OCI-LY1 (cell line): ENCODE measurements around the gene CDC42BPB.

ENCODE experiments used
- H2AFZ ChIP-seq: fragments of 200-600 bp; sonication (generic), shearing (Covaris generic); 2 replicates; pipeline ENCODE4 v1.6.0; 2014; ENCODE audit warnings: antibody characterized with exemption, mild to moderate bottlenecking, low read length
- H3F3A ChIP-seq: fragments of 200-600 bp; sonication (generic), shearing (Covaris generic); 2 replicates; pipeline ENCODE4 v1.6.0; 2014; ENCODE audit warnings: mild to moderate bottlenecking, antibody characterized with exemption, low read length, moderate library complexity; ENCODE audit not compliant: insufficient read depth
- H3K27ac ChIP-seq: fragments of 200-600 bp; sonication (generic); 2 replicates; pipeline ENCODE4 v1.5.1; 2014; ENCODE audit warnings: low read length, mixed run types, mild to moderate bottlenecking, low read depth; ENCODE audit not compliant: poor library complexity, severe bottlenecking
- H3K27me3 ChIP-seq: fragments of 200-600 bp; sonication (generic); 2 replicates; pipeline ENCODE4 v1.6.0; 2014; ENCODE audit warnings: antibody characterized with exemption, mild to moderate bottlenecking, low read length, moderate library complexity; ENCODE audit not compliant: insufficient read depth
- H3K36me3 ChIP-seq: fragments of 200-600 bp; sonication (generic); 2 replicates; pipeline ENCODE4 v1.6.1; 2014; ENCODE audit warnings: mild to moderate bottlenecking, antibody characterized with exemption, low read length, moderate library complexity, mixed read lengths; ENCODE audit not compliant: insufficient read depth
- H3K4me1 ChIP-seq: fragments of 200-600 bp; sonication (generic); 2 replicates; pipeline ENCODE4 v1.5.1; 2014; ENCODE audit warnings: mild to moderate bottlenecking, low read length, moderate library complexity; ENCODE audit not compliant: insufficient read depth, severe bottlenecking
- H3K4me2 ChIP-seq: fragments of 200-600 bp; sonication (generic), shearing (Covaris generic); 2 replicates; pipeline ENCODE4 v1.6.1; 2014; ENCODE audit warnings: low read length
- H3K4me3 ChIP-seq: fragments of 200-600 bp; sonication (generic); 2 replicates; pipeline ENCODE4 v1.5.1; 2014; ENCODE audit warnings: low read length, low read depth, mild to moderate bottlenecking, mixed read lengths; ENCODE audit not compliant: poor library complexity, severe bottlenecking
- H3K79me2 ChIP-seq: fragments of 200-600 bp; shearing (Covaris generic); 2 replicates; pipeline ENCODE4 v1.6.1; 2016; ENCODE audit warnings: mixed run types, low read length, mixed read lengths; ENCODE audit not compliant: insufficient read depth
- H3K9ac ChIP-seq: fragments of 200-600 bp; sonication (generic), shearing (Covaris generic); 2 replicates; pipeline ENCODE4 v1.6.1; 2014; ENCODE audit warnings: mild to moderate bottlenecking, low read length, mixed read lengths
- H3K9me2 ChIP-seq: fragments of 200-600 bp; sonication (generic), shearing (Covaris generic); 2 replicates; pipeline ENCODE4 v1.6.1; 2014; ENCODE audit warnings: low read depth, mild to moderate bottlenecking, low read length, mixed read lengths
- H3K9me3 ChIP-seq: fragments of 200-600 bp; shearing (Covaris generic); 2 replicates; pipeline ENCODE4 v1.6.1; 2014; ENCODE audit warnings: low read length, mixed read lengths
- H4K20me1 ChIP-seq: fragments of 200-600 bp; sonication (generic), shearing (Covaris generic); 2 replicates; pipeline ENCODE4 v1.6.0; 2016; ENCODE audit warnings: mild to moderate bottlenecking, low read length; ENCODE audit not compliant: insufficient read depth
- CTCF ChIP-seq: fragments of 200-600 bp; sonication (generic), shearing (Covaris generic); IDR thresholded peaks from 2 replicates; pipeline ENCODE4 v1.5.1; 2017; ENCODE audit warnings: mild to moderate bottlenecking, antibody characterized with exemption, low read length, moderate library complexity, mixed read lengths
- EZH2 ChIP-seq: fragments of 200-600 bp; sonication (generic), shearing (Covaris generic); IDR thresholded peaks from 2 replicates; pipeline ENCODE4 v1.8.0; 2017; ENCODE audit warnings: borderline replicate concordance, mixed run types, mild to moderate bottlenecking, antibody characterized with exemption, low read length, moderate library complexity, mixed read lengths

The CDC42BPB gene

GRCh38 chr14:103068351-103069073 is 11.2 kb upstream of the CDC42BPB start:
- Histone ChIP-seq H3K27ac (no peak overlapping the region), H3K4me1 (no peaks in the 10 kb centered on the region)

GRCh38 chr14:103067231-103067954 is 10.0 kb upstream of the CDC42BPB start:
- Histone ChIP-seq H3K36me3 (no peaks in the 10 kb centered on the region), H3K9ac (no peak overlapping the region), H3K9me3 (no peaks in the 10 kb centered on the region), H3F3A (no peaks in the 10 kb centered on the region), H3K9me2 (no peaks in the 10 kb centered on the region), H3K27me3 (no peaks in the 10 kb centered on the region; the same call in 1 of the 2 replicates), H3K27ac (no peak overlapping the region), H3K4me1 (no peaks in the 10 kb centered on the region), H3K4me3 (no peak overlapping the region), H4K20me1 (no peaks in the 10 kb centered on the region), H3K4me2 (no peak overlapping the region), H2AFZ (no peak overlapping the region), H3K79me2 (no peaks in the 10 kb centered on the region)
- TF ChIP-seq EZH2 = no peak
- TF ChIP-seq CTCF = no peak

More at GRCh38 chr14:103068351-103069073, 11.2 kb upstream of the CDC42BPB start:
- H3K79me2 ChIP-seq = no peaks in the 10 kb centered on the region
- H4K20me1 ChIP-seq = no peaks in the 10 kb centered on the region
- no peak overlapping the region for H3K4me3 ChIP-seq
- no peaks in the 10 kb centered on the region for H3K9me3 ChIP-seq
- H2AFZ ChIP-seq = no peak overlapping the region
- H3F3A ChIP-seq = no peaks in the 10 kb centered on the region
- no peak overlapping the region for H3K9ac ChIP-seq
- H3K4me2 ChIP-seq = no peak overlapping the region
- H3K27me3 ChIP-seq = peaks cover 3% of the 10 kb centered on the region; the same call in 1 of the 2 replicates
- no peaks in the 10 kb centered on the region for H3K9me2 ChIP-seq
- no peak for TF ChIP-seq CTCF
- no peak for TF ChIP-seq EZH2
- H3K36me3 ChIP-seq = no peaks in the 10 kb centered on the region

DNA sequence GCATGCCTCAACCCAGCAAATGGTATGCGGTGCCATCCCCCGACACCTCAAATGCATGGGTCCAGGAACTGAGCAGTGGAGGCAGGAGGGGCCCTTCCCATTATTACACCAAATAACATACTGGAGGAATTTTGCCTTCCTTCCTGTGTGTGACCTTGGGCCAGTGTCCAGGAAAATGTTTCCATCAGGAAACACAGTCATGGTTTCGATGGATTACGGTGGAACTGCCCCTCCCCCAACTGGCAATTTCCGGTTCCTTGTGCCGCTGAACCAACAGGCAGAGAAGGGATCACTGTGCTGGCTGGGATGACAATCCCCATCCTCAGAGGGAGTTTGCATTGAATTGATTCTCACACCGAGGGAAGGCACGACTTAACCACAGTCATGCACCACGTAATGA is 9.1 kb upstream of the CDC42BPB start:
- no peaks in the 10 kb centered on the region for H3K79me2 ChIP-seq
- H3K9ac ChIP-seq = no peak overlapping the region
- TF ChIP-seq CTCF (no peak), EZH2 (no peak)
- H3K36me3 ChIP-seq = no peaks in the 10 kb centered on the region
- H3K4me1 ChIP-seq = no peaks in the 10 kb centered on the region
- H3K27me3 ChIP-seq = no peaks in the 10 kb centered on the region; the same call in 1 of the 2 replicates
- H4K20me1 ChIP-seq = no peaks in the 10 kb centered on the region
- no peak overlapping the region for H3K4me2 ChIP-seq
- H3K9me3 ChIP-seq = no peaks in the 10 kb centered on the region
- no peak overlapping the region for H2AFZ ChIP-seq
- H3K9me2 ChIP-seq = no peaks in the 10 kb centered on the region
- no peak overlapping the region for H3K4me3 ChIP-seq
- H3F3A ChIP-seq = no peaks in the 10 kb centered on the region
- no peak overlapping the region for H3K27ac ChIP-seq
